HFFc6 (cell line): ENCODE data around the gene RFTN1. TPM values are rescaled to one million over a fixed set of nuclear protein-coding genes. Genes with fewer than 3 reads are reported as not detected.

Experiments used
- DNase-seq: peaks from one replicate; pipeline ENCODE4 v3.0.0-alpha.2; 2018
- H3K27ac Mint-ChIP-seq: 2 replicates; pipeline ENCODE4 v1.8.0; 2020; ENCODE audit warnings: mild to moderate bottlenecking, mixed read lengths
- H3K27me3 Mint-ChIP-seq: 2 replicates; pipeline ENCODE4 v1.8.0; 2021; ENCODE audit warnings: mild to moderate bottlenecking, moderate library complexity, mixed read lengths; ENCODE audit not compliant: insufficient read depth
- H3K36me3 Mint-ChIP-seq: 2 replicates; pipeline ENCODE4 v1.8.0; 2021; ENCODE audit warnings: low read depth, mixed read lengths
- H3K4me1 Mint-ChIP-seq: 2 replicates; pipeline ENCODE4 v1.8.0; 2020; ENCODE audit warnings: low read depth, mixed read lengths
- H3K4me3 Mint-ChIP-seq: 2 replicates; pipeline ENCODE4 v1.8.0; 2020; ENCODE audit warnings: mild to moderate bottlenecking, moderate library complexity, mixed read lengths
- H3K9me3 Mint-ChIP-seq: 2 replicates; pipeline ENCODE4 v1.8.0; 2020; ENCODE audit warnings: mild to moderate bottlenecking, mixed read lengths
- CTCF ChIP-seq: fragments of 200-600 bp; sonication (generic); IDR thresholded peaks from 2 replicates; pipeline ENCODE4 v1.5.0; 2021; ENCODE audit warnings: antibody characterized with exemption, mild to moderate bottlenecking
- total RNA-seq, 6 experiments: library from RNA; stranded (reverse); fragmentation: NEBNext Ultra II Directional; extraction: Animal tissue kit (Norgen Biotek cat#: 25700); gene quantifications; 2 replicates in 1 of 6; 3 replicates in 5 of 6; pipeline ENCODE4 v1.2.3, GENCODE V29; 2021

The RFTN1 gene
- total RNA-seq, 6 experiments from 2014 or later, result 53.4 to 62.4 (median 57.4) TPM

GRCh38 chr3:16551342-16551976 is 38.0 kb upstream of the RFTN1 start:
- peaks cover 11% of the 10 kb centered on the region for H3K27me3 Mint-ChIP-seq
- no peak for TF ChIP-seq CTCF
- no peaks in the 10 kb centered on the region for H3K36me3 Mint-ChIP-seq
- H3K9me3 Mint-ChIP-seq, result peaks cover 10% of the 10 kb centered on the region
- no peak for DNase-seq
- H3K4me3 Mint-ChIP-seq, result no peak overlapping the region
- peaks cover 26% of the 10 kb centered on the region for H3K4me1 Mint-ChIP-seq
- peak overlapping the region; percentile 71 for H3K27ac Mint-ChIP-seq

- Mint-ChIP-seq H3K27me3 (peaks cover 11% of the 10 kb centered on the region), H3K4me1 (peaks cover 26% of the 10 kb centered on the region), H3K27ac (peak overlapping the region; percentile 71), H3K36me3 (no peaks in the 10 kb centered on the region), H3K9me3 (peaks cover 10% of the 10 kb centered on the region), H3K4me3 (peak overlapping the region; percentile 64)
- TF ChIP-seq CTCF, result peak; percentile 92
- DNase-seq, result peak; percentile 83
These were observed 37.3 kb upstream of the RFTN1 start for GRCh38 chr3:16550676-16551341.

- no peak for TF ChIP-seq CTCF
- no peak for DNase-seq
- H3K9me3 Mint-ChIP-seq, result peaks cover 10% of the 10 kb centered on the region
- H3K4me3 Mint-ChIP-seq, result peak overlapping the region; percentile 64
- peaks cover 11% of the 10 kb centered on the region for H3K27me3 Mint-ChIP-seq
- H3K27ac Mint-ChIP-seq, result no peak overlapping the region
- H3K4me1 Mint-ChIP-seq, result peaks cover 26% of the 10 kb centered on the region
- H3K36me3 Mint-ChIP-seq, result no peaks in the 10 kb centered on the region
These were observed 36.8 kb upstream of the RFTN1 start for GRCh38 chr3:16550305-16550675.

- peaks cover 12% of the 10 kb centered on the region for H3K27me3 Mint-ChIP-seq
- H3K4me1 Mint-ChIP-seq, result peaks cover 26% of the 10 kb centered on the region
- H3K36me3 Mint-ChIP-seq, result no peaks in the 10 kb centered on the region
- no peak for TF ChIP-seq CTCF
- H3K9me3 Mint-ChIP-seq, result peaks cover 1% of the 10 kb centered on the region; the same call in 1 of the 2 replicates
- peak; percentile 62 for DNase-seq
- H3K4me3 Mint-ChIP-seq, result peak overlapping the region; percentile 27; the same call in 1 of the 2 replicates
- peak overlapping the region; percentile 13; the same call in 1 of the 2 replicates for H3K27ac Mint-ChIP-seq
These were observed 35.2 kb upstream of the RFTN1 start for GRCh38 chr3:16548721-16549120.

GRCh38 chr3:16547561-16548357 is 34.3 kb upstream of the RFTN1 start:
- Mint-ChIP-seq H3K27me3 (peaks cover 17% of the 10 kb centered on the region), H3K4me3 (no peak overlapping the region), H3K36me3 (no peaks in the 10 kb centered on the region), H3K9me3 (no peaks in the 10 kb centered on the region), H3K27ac (no peak overlapping the region; the same call in 1 of the 2 replicates), H3K4me1 (peaks cover 26% of the 10 kb centered on the region)
- no peak for TF ChIP-seq CTCF
- DNase-seq, result no peak
